ENCODE data around the gene ZC3H12C. TPM values are rescaled to one million over a fixed set of nuclear protein-coding genes. Genes with fewer than 3 reads are reported as not detected.

Gene ZC3H12C
- total and polyA plus RNA-seq, 2 of the 4 experiments (the other 2 are of a cell fraction) = 4.2 to 15.8 TPM

- TF ChIP-seq FOS (IDR thresholded peaks at IDR 0.05; ENCODE audit: low read depth, low read length) = no peak
Measured at GRCh38 chr11:110131386-110132123, 38.4 kb downstream of the ZC3H12C start (continued).

DNA sequence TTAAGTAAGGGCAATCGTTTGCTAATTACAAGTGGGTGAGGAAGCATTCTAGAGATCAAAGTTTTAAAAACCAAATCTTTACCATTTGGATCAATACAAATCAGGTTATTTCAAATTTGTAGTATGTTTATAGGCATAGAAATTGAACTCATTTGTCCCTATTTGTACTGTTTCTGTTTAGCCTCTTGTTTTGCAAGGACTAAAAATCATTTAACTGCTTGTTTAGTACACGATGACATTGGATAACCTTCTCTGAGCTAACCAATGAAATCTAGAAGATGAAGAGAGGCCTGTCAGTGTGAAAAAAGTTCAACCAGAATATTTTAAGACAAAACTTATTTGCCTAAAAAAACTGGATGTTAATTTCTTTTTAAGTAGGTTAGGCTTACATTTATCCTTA is 40.0 kb downstream of the ZC3H12C start:
- Histone ChIP-seq H2AK5ac (ENCODE audit: low read depth, low read length) (no peak overlapping the region), H2BK15ac (ENCODE audit: low read depth, low read length) (no peak overlapping the region), H4K20me1 (ENCODE audit: insufficient read depth, low read length) (peaks cover 4% of the 10 kb centered on the region; the same call in 1 of the 2 replicates), H3K56ac (ENCODE audit: extremely low read depth, insufficient read depth, low read length) (no peak overlapping the region), H3K79me1 (ENCODE audit: low read depth in 1 of 2, low read length in 2 of 2) (peaks cover 36 to 37% of the 10 kb centered on the region in 2 experiments), H2AFZ (replicated peaks; ENCODE audit: low read length, poor library complexity) (no peak overlapping the region), H2AK9ac (replicated peaks; ENCODE audit: low read depth, low read length, poor library complexity) (no peak overlapping the region), H3K18ac (ENCODE audit: low read depth, low read length) (no peak overlapping the region), H3K14ac (replicated peaks; ENCODE audit: low read depth, low read length) (no peak overlapping the region), H3K4me2 (ENCODE audit: low read depth, low read length) (no peak overlapping the region), H4K91ac (ENCODE audit: insufficient read depth, low read depth, low read length) (no peak overlapping the region), H3K9me3 (ENCODE audit: control insufficient read depth, insufficient read depth, low read length) (no peaks in the 10 kb centered on the region), H2BK20ac (ENCODE audit: low read depth, low read length) (no peak overlapping the region), H2BK5ac (ENCODE audit: low read depth, low read length, poor library complexity, severe bottlenecking) (no peak overlapping the region), H3K4me3 (ENCODE audit: insufficient read depth, low read depth, low read length) (no peak overlapping the region), H4K8ac (ENCODE audit: low read depth in 2 of 2, low read length in 2 of 2) (no peak overlapping the region), H2BK120ac (ENCODE audit: low read depth, low read length) (no peak overlapping the region), H3K36me3 (ENCODE audit: control insufficient read depth, insufficient read depth, low read length) (peaks cover 2% of the 10 kb centered on the region; the same call in 1 of the 2 replicates), H4K5ac (ENCODE audit: low read depth, low read length) (no peak overlapping the region), H3K4ac (ENCODE audit: low read depth, low read length) (no peak overlapping the region), H3K9ac (ENCODE audit: low read depth, low read length) (no peak overlapping the region), H3K9me1 (ENCODE audit: insufficient read depth, low read length) (peaks cover 3% of the 10 kb centered on the region; the same call in 1 of the 2 replicates), H3K23ac (ENCODE audit: low read depth, low read length) (no peak overlapping the region), H3K27ac (ENCODE audit: insufficient read depth, low read length) (no peak overlapping the region), H3K27me3 (ENCODE audit: control insufficient read depth, insufficient read depth, low read length) (no peaks in the 10 kb centered on the region), H3K4me1 (ENCODE audit: control insufficient read depth, insufficient read depth, low read length) (no peaks in the 10 kb centered on the region; the same call in 1 of the 2 replicates)
- in situ Hi-C loops (cut with MboI; ENCODE audit: low sequenced_read_pairs) = no loop called here
- no TSS peak for BruUV-seq (replicated peaks)
- no peak for TF ChIP-seq RCOR1 (IDR thresholded peaks at IDR 0.05; ENCODE audit: insufficient replicate concordance, low read length)
- TF ChIP-seq, protein P1, sequence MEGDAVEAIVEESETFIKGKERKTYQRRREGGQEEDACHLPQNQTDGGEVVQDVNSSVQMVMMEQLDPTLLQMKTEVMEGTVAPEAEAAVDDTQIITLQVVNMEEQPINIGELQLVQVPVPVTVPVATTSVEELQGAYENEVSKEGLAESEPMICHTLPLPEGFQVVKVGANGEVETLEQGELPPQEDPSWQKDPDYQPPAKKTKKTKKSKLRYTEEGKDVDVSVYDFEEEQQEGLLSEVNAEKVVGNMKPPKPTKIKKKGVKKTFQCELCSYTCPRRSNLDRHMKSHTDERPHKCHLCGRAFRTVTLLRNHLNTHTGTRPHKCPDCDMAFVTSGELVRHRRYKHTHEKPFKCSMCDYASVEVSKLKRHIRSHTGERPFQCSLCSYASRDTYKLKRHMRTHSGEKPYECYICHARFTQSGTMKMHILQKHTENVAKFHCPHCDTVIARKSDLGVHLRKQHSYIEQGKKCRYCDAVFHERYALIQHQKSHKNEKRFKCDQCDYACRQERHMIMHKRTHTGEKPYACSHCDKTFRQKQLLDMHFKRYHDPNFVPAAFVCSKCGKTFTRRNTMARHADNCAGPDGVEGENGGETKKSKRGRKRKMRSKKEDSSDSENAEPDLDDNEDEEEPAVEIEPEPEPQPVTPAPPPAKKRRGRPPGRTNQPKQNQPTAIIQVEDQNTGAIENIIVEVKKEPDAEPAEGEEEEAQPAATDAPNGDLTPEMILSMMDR (conservative IDR thresholded peaks at IDR 0.05; ENCODE audit: low read depth, low read length) = no peak
- TF ChIP-seq POLR2A (IDR thresholded peaks at IDR 0.05; ENCODE audit: low read depth, low read length) = no peak
- TF ChIP-seq NFE2L2 (IDR thresholded peaks at IDR 0.05; ENCODE audit: low read depth, low read length) = no peak
- TF ChIP-seq, protein P2, sequence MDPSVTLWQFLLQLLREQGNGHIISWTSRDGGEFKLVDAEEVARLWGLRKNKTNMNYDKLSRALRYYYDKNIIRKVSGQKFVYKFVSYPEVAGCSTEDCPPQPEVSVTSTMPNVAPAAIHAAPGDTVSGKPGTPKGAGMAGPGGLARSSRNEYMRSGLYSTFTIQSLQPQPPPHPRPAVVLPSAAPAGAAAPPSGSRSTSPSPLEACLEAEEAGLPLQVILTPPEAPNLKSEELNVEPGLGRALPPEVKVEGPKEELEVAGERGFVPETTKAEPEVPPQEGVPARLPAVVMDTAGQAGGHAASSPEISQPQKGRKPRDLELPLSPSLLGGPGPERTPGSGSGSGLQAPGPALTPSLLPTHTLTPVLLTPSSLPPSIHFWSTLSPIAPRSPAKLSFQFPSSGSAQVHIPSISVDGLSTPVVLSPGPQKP (IDR thresholded peaks at IDR 0.05; ENCODE audit: borderline replicate concordance, low read depth, low read length) = no peak
- TF ChIP-seq FOS (IDR thresholded peaks at IDR 0.05; ENCODE audit: low read depth, low read length) = no peak
- TF ChIP-seq RAD21 (IDR thresholded peaks at IDR 0.05; ENCODE audit: low read length) = no peak
- TF ChIP-seq MAZ (IDR thresholded peaks at IDR 0.05; ENCODE audit: borderline replicate concordance, low read depth, low read length) = no peak
- no peak for TF ChIP-seq RFX5 (IDR thresholded peaks at IDR 0.05; ENCODE audit: low read depth, low read length)
- TF ChIP-seq SMC3 (IDR thresholded peaks at IDR 0.05; ENCODE audit: low read depth, low read length) = no peak
- TF ChIP-seq CHD1 (IDR thresholded peaks at IDR 0.05; ENCODE audit: low read depth, low read length) = no peak
- TF ChIP-seq CEBPB (IDR thresholded peaks at IDR 0.05; ENCODE audit: low read depth, low read length) = no peak
- no peak for TF ChIP-seq MXI1 (IDR thresholded peaks at IDR 0.05; ENCODE audit: borderline replicate concordance, low read depth, low read length)
- ATAC-seq (ENCODE audit: low read depth) (no peak), DNase-seq (no peak)
- CTCF ChIA-PET = no interaction called here
- WGBS, 2 experiments (ENCODE audit: extremely low coverage in 2 of 2, insufficient read length in 1 of 2) = no CpG with 5 or more reads among the region's 2 CpGs
- intact Hi-C loops (cut with micrococcal nuclease) = no loop called here
- POLR2A ChIA-PET (ENCODE audit: unreplicated experiment) = no interaction called here
- dilution Hi-C loops (cut with HindIII; ENCODE audit: low sequenced_read_pairs, unreplicated experiment) = no loop called here

All from IMR-90 (cell line).